H9 (cell line): ENCODE results near the gene CEP68. TPM values are rescaled to one million over a fixed set of nuclear protein-coding genes. Genes with fewer than 3 reads are reported as not detected.

Source experiments
- DNase-seq: peaks from one replicate; pipeline ENCODE4 v3.0.0-alpha.2; 2017
- H2AFZ ChIP-seq: one replicate; pipeline ENCODE4 v1.6.1; 2013; ENCODE audit warnings: mild to moderate bottlenecking, low read length, control low read depth, moderate library complexity
- H2AK5ac ChIP-seq: 2 replicates; pipeline ENCODE4 v1.6.1; 2013; ENCODE audit warnings: low read length, control low read depth, mixed read lengths; ENCODE audit not compliant: insufficient read length
- H2BK120ac ChIP-seq: one replicate; pipeline ENCODE4 v1.6.1; 2013; ENCODE audit warnings: low read depth, mild to moderate bottlenecking, low read length, control low read depth, inconsistent platforms; ENCODE audit not compliant: poor library complexity, severe bottlenecking
- H2BK12ac ChIP-seq: 2 replicates; pipeline ENCODE4 v1.6.1; 2013; ENCODE audit warnings: low read length, control low read depth, mixed read lengths, low read depth; ENCODE audit not compliant: insufficient read length
- H2BK15ac ChIP-seq: 2 replicates; pipeline ENCODE4 v1.6.1; 2013; ENCODE audit warnings: low read depth, low read length, control low read depth
- H2BK20ac ChIP-seq: one replicate; pipeline ENCODE4 v1.6.1; 2013; ENCODE audit warnings: low read depth, mild to moderate bottlenecking, low read length, control low read depth, inconsistent platforms; ENCODE audit not compliant: poor library complexity, severe bottlenecking
- H2BK5ac ChIP-seq: 2 replicates; pipeline ENCODE4 v1.6.1; 2013; ENCODE audit warnings: low read length, control low read depth, mixed read lengths; ENCODE audit not compliant: insufficient read length
- H3K14ac ChIP-seq: 2 replicates; pipeline ENCODE4 v1.6.1; 2013; ENCODE audit warnings: low read length, control low read depth; ENCODE audit not compliant: insufficient read depth
- H3K18ac ChIP-seq: 2 replicates; pipeline ENCODE4 v1.6.1; 2013; ENCODE audit warnings: low read depth, mild to moderate bottlenecking, mixed read lengths, low read length, control low read depth; ENCODE audit not compliant: insufficient read length
- H3K23ac ChIP-seq: 2 replicates; pipeline ENCODE4 v1.6.1; 2013; ENCODE audit warnings: low read length, control low read depth, mixed read lengths, low read depth; ENCODE audit not compliant: insufficient read length
- H3K23me2 ChIP-seq: 2 replicates; pipeline ENCODE4 v1.6.1; 2013; ENCODE audit warnings: low read depth, mild to moderate bottlenecking, mixed read lengths, low read length, control low read depth; ENCODE audit not compliant: insufficient read length, poor library complexity, severe bottlenecking
- H3K27ac ChIP-seq: 2 replicates; pipeline ENCODE4 v1.5.1; 2013; ENCODE audit warnings: low read length, control low read depth, mixed read lengths, low read depth; ENCODE audit not compliant: insufficient read length
- H3K27me3 ChIP-seq: 2 replicates; pipeline ENCODE4 v1.6.1; 2013; ENCODE audit warnings: low read length, control low read depth, inconsistent platforms; ENCODE audit not compliant: insufficient read depth
- H3K4ac ChIP-seq: 2 replicates; pipeline ENCODE4 v1.6.1; 2013; ENCODE audit warnings: low read depth, mild to moderate bottlenecking, control low read depth, inconsistent platforms, low read length, moderate library complexity
- H3K4me1 ChIP-seq: 2 replicates; pipeline ENCODE4 v1.6.1; 2013; ENCODE audit warnings: low read length, control low read depth, inconsistent platforms; ENCODE audit not compliant: insufficient read depth
- H3K4me2 ChIP-seq: 2 replicates; pipeline ENCODE4 v1.6.1; 2013; ENCODE audit warnings: low read length, control low read depth, mixed read lengths; ENCODE audit not compliant: insufficient read length, insufficient read depth
- H3K56ac ChIP-seq: 2 replicates; pipeline ENCODE4 v1.6.1; 2013; ENCODE audit warnings: low read depth, mild to moderate bottlenecking, mixed read lengths, low read length, control low read depth; ENCODE audit not compliant: insufficient read length
- H3K79me1 ChIP-seq: 2 replicates; pipeline ENCODE4 v1.6.1; 2013; ENCODE audit warnings: low read depth, mild to moderate bottlenecking, moderate library complexity, low read length, control low read depth, inconsistent platforms; ENCODE audit not compliant: insufficient read depth, poor library complexity, severe bottlenecking
- H3K79me2 ChIP-seq: 2 replicates; pipeline ENCODE4 v1.6.1; 2013; ENCODE audit warnings: low read length, control low read depth, inconsistent platforms; ENCODE audit not compliant: insufficient read depth
- H3K9ac ChIP-seq: 2 replicates; pipeline ENCODE4 v1.6.1; 2013; ENCODE audit warnings: low read length, control low read depth, mixed read lengths; ENCODE audit not compliant: insufficient read length; ENCODE audit errors: extremely low read depth
- H3K9me3 ChIP-seq: one replicate; pipeline ENCODE4 v1.6.1; 2013; ENCODE audit warnings: low read depth, low read length, inconsistent platforms; ENCODE audit not compliant: control insufficient read depth
- H3T11ph ChIP-seq: one replicate; pipeline ENCODE4 v1.6.1; 2013; ENCODE audit warnings: mild to moderate bottlenecking, low read length, control low read depth, inconsistent platforms
- H4K20me1 ChIP-seq: one replicate; pipeline ENCODE4 v1.6.1; 2013; ENCODE audit not compliant: control insufficient read depth, insufficient read length, insufficient read depth
- H4K5ac ChIP-seq: 2 replicates; pipeline ENCODE4 v1.6.1; 2013; ENCODE audit warnings: low read depth, mild to moderate bottlenecking, mixed read lengths, low read length, control low read depth; ENCODE audit not compliant: insufficient read length
- H4K8ac ChIP-seq: replicated peaks from 2 replicates; pipeline ENCODE4 v1.6.1; 2013; ENCODE audit warnings: low read length, control low read depth, mixed read lengths, low read depth; ENCODE audit not compliant: insufficient read length
- H4K91ac ChIP-seq: 2 replicates; pipeline ENCODE4 v1.6.1; 2013; ENCODE audit warnings: low read depth, mild to moderate bottlenecking, moderate library complexity, mixed read lengths, low read length, control low read depth; ENCODE audit not compliant: insufficient read length
- H3K27ac Mint-ChIP-seq, 3 experiments: 2 replicates in 2 of 3; 3 replicates in 1 of 3; pipeline ENCODE4 v1.8.0; 2020 to 2021; ENCODE audit warnings: mixed read lengths in 3 of 3, mild to moderate bottlenecking in 1 of 3, moderate library complexity in 1 of 3
- H3K27me3 Mint-ChIP-seq: 2 replicates; pipeline ENCODE4 v1.8.0; 2021; ENCODE audit warnings: low read depth, mild to moderate bottlenecking, moderate library complexity, mixed read lengths
- H3K36me3 Mint-ChIP-seq, 3 experiments: 2 replicates in 2 of 3; 3 replicates in 1 of 3; pipeline ENCODE4 v1.8.0; 2020 to 2021; ENCODE audit warnings: low read depth in 3 of 3, mixed read lengths in 3 of 3; ENCODE audit not compliant: insufficient read depth in 1 of 3
- H3K4me1 Mint-ChIP-seq, 2 experiments: 2 replicates each; pipeline ENCODE4 v1.8.0; 2020; ENCODE audit warnings: mixed read lengths in 2 of 2
- H3K4me3 Mint-ChIP-seq, 2 experiments: 2 replicates in 1 of 2; 3 replicates in 1 of 2; pipeline ENCODE4 v1.8.0; 2020 to 2021; ENCODE audit warnings: mild to moderate bottlenecking in 2 of 2, mixed read lengths in 2 of 2, moderate library complexity in 1 of 2
- H3K9me3 Mint-ChIP-seq, 2 experiments: 2 replicates in 1 of 2; 3 replicates in 1 of 2; pipeline ENCODE4 v1.8.0; 2020; ENCODE audit warnings: mild to moderate bottlenecking in 2 of 2, mixed read lengths in 2 of 2, moderate library complexity in 1 of 2
- CTCF ChIP-seq: fragments of 200-600 bp; sonication (generic); conservative IDR thresholded peaks from 3 replicates; pipeline ENCODE4 v1.8.0; 2021; ENCODE audit warnings: antibody characterized with exemption, mild to moderate bottlenecking
- WGBS: extraction: QIAGEN DNeasy Blood & Tissue Kit; methylation state at CpG from one replicate; pipeline ENCODE4 v1.1.7; 2013; ENCODE audit warnings: missing lambda C conversion rate, low lambda C conversion rate, mixed read lengths; ENCODE audit not compliant: insufficient read length; ENCODE audit errors: extremely low coverage; 5-methylcytosine and 5-hydroxymethylcytosine counted together
- total RNA-seq: library from RNA; stranded (reverse); gene quantifications from 2 replicates; pipeline ENCODE4 v1.2.1, GENCODE V29; 2021

Gene CEP68
- total RNA-seq, 1 experiment from 2014 or later: 20.2 TPM

DNA sequence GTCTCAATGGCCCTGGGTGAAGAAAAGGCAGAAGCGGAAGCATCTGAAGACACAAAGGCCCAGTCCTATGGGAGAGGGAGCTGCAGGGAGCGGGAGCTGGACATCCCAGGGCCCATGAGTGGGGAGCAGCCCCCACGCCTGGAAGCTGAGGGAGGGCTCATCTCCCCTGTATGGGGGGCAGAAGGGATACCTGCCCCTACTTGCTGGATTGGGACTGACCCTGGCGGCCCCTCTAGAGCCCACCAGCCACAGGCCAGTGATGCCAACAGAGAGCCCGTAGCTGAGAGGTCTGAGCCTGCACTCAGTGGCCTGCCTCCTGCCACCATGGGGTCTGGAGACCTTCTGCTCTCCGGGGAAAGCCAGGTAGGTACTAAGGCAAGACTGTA lies 13.2 kb downstream of the CEP68 start:
- H3K23ac ChIP-seq: no peak overlapping the region
- H2AK5ac ChIP-seq: no peak overlapping the region
- H3K23me2 ChIP-seq: no peaks in the 10 kb centered on the region
- peaks cover 31 to 50% (median 46%) of the 10 kb centered on the region in 3 experiments; a peak in 6 of 7 replicates for H3K36me3 Mint-ChIP-seq
- H3K18ac ChIP-seq: no peak overlapping the region
- H3K4me1 Mint-ChIP-seq: peaks cover 7 to 8% of the 10 kb centered on the region in 2 experiments; a peak in 2 of 4 replicates
- H4K5ac ChIP-seq: no peak overlapping the region
- no peak overlapping the region for H4K8ac ChIP-seq
- H3K27me3 ChIP-seq: no peaks in the 10 kb centered on the region
- H3K27me3 Mint-ChIP-seq: no peaks in the 10 kb centered on the region
- no peak overlapping the region for H3K4me3 Mint-ChIP-seq
- peaks cover 5% of the 10 kb centered on the region; the same call in 1 of the 2 replicates for H3K79me2 ChIP-seq
- H2AFZ ChIP-seq: no peak overlapping the region
- no peak for TF ChIP-seq CTCF
- no peaks in the 10 kb centered on the region for H3K9me3 ChIP-seq
- H3K4ac ChIP-seq: no peak overlapping the region
- no peak overlapping the region for H3T11ph ChIP-seq
- peaks cover 2% of the 10 kb centered on the region for H4K20me1 ChIP-seq
- no peak overlapping the region for H3K27ac ChIP-seq
- H2BK20ac ChIP-seq: no peak overlapping the region
- no peaks in the 10 kb centered on the region for H3K79me1 ChIP-seq
- no peaks in the 10 kb centered on the region for H3K4me1 ChIP-seq
- DNase-seq: no peak
- H2BK15ac ChIP-seq: no peak overlapping the region
- no CpG with 5 or more reads among the region's 6 CpGs for WGBS
- no peak overlapping the region for H3K9ac ChIP-seq
- H4K91ac ChIP-seq: no peak overlapping the region
- no peaks in the 10 kb centered on the region for H3K9me3 Mint-ChIP-seq
- H3K56ac ChIP-seq: no peak overlapping the region
- no peak overlapping the region for H2BK120ac ChIP-seq
- no peak overlapping the region for H3K14ac ChIP-seq
- no peak overlapping the region for H2BK5ac ChIP-seq
- peak overlapping the region in 2 of 3 experiments; percentile 22 to 75; a peak in 2 of 7 replicates for H3K27ac Mint-ChIP-seq
- no peak overlapping the region for H3K4me2 ChIP-seq
- H2BK12ac ChIP-seq: no peak overlapping the region
